ENCODE results near the gene RPP40.

Gene RPP40

DNA sequence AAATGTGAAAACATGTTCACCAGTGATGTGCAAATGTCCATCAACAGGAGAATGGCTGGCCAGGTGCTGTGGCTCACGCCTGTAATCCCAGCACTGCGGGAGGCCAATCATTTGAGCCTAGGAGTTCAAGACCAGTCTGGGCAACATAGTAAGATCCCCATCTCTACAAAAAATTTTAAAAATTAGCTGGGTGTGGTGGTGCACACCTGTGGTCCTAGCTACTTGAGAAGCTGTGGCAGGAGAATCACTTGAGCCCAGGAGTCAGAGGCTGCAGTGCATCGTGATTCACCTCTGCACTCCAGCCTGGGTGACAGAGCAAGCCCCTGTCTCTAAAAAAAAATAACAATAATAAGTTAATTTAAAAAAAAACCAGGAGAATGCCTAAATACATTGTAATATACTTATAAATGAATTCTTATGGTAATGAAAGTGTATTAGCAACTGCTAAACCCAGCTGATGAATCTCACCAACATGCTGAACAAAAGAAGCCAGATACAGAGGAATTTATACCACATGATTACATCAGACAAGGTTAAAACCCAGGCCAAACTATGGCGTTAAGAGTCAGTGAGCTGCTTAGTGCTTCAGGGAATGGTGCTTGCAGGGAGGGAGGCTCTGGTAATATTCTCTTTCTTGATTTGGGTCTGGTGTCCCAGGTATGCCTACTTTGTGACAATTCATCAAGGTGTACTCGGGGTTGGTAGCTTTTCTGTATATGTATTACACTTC lies 36.4 kb downstream of the RPP40 start:
- DNase-seq (ENCODE audit: low read depth): no peak
- no peak overlapping the region for H3K4me3 ChIP-seq (ENCODE audit: control insufficient read depth, low read depth, low read length)
- TF ChIP-seq, protein P1, sequence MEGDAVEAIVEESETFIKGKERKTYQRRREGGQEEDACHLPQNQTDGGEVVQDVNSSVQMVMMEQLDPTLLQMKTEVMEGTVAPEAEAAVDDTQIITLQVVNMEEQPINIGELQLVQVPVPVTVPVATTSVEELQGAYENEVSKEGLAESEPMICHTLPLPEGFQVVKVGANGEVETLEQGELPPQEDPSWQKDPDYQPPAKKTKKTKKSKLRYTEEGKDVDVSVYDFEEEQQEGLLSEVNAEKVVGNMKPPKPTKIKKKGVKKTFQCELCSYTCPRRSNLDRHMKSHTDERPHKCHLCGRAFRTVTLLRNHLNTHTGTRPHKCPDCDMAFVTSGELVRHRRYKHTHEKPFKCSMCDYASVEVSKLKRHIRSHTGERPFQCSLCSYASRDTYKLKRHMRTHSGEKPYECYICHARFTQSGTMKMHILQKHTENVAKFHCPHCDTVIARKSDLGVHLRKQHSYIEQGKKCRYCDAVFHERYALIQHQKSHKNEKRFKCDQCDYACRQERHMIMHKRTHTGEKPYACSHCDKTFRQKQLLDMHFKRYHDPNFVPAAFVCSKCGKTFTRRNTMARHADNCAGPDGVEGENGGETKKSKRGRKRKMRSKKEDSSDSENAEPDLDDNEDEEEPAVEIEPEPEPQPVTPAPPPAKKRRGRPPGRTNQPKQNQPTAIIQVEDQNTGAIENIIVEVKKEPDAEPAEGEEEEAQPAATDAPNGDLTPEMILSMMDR (IDR thresholded peaks at IDR 0.05; ENCODE audit: control insufficient read depth, insufficient read depth, low read depth, low read length, missing control alignments): no peak

DNA sequence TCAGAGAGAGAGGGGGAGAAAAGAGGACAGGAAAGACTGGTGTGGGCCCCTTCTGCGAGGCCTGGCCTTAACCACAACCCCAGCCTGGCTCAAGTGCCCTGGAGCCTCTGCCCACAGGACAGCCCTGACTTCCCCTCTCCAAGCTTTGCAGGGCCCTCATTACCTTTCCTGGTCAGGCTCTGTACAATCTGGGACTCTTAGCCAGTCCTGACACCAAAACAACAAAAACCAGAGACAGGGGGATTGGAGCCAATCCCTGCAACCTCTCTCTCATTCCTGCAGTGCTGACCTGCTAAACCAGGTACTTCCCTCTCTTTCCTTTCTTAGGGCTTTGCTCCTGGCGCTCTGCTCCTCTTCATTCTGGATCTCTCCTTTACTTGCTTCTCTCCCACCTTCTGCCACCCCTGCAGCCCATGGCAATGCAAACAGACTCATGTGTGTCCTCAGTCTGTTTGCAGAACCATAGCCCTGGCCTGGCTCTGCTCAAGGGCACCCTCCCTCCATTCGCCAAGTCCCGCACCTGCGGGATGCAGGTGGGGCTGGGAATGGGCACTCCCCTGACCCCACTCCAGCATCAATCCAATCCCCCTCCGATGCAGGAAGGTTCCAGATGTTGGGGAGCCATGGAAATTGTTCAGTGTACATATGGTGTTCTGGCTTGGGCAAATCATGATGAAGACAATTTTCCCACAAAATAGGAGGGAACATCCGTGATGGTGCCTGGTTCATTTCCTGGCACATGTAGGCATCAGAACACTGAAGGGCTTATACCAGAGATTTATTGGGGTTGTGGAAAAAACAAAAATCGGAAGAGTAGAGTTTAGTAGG lies 38.1 kb downstream of the RPP40 start:
- H3K4me3 ChIP-seq (ENCODE audit: control insufficient read depth, low read depth, low read length): no peak overlapping the region
- TF ChIP-seq, protein P1 (IDR thresholded peaks at IDR 0.05; ENCODE audit: control insufficient read depth, insufficient read depth, low read depth, low read length, missing control alignments): no peak
- DNase-seq (ENCODE audit: low read depth): no peak

DNA sequence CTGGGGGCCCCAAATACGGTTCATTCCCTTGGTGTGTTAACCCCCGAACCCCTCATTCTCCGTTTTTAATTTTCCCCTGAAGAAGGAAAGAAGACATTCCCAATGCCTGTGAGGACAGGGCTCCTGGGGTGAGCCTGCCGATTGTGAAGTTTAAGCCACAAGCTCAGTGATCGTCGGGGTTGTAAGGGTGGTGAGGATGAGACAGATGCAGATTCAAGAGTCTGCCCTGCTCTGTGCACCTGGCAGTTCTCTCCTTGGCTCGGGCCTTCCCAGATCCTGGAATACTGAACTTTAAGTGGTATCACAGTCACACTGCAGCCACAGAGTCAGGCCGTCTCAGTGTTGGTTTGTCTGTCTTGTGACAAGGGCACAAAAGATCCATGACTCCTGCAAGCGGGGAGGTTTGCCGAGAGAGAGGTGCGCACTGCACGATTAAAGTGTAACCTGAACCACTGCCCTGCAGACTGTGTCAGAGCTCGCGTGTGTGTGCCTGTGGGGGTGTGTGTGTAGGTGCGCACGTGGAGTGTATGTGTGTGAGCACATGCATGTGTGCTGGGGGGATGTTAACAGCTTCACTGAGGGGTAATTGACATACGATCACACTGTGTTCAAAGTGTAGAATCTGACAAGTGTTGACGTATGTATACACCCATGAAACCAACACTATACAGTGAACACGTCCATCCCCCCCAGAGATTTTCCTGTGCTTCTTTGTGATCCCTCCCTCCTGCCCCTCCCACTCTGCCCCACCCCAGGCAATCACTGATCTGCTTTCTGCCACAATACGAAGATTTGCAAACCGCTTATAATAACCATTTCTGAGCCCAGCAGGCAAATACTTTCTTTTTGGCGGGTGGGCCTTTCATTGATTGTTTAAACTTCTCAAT lies 38.9 kb downstream of the RPP40 start:
- no peak for DNase-seq (ENCODE audit: low read depth)
- H3K4me3 ChIP-seq (ENCODE audit: control insufficient read depth, low read depth, low read length): no peak overlapping the region
- TF ChIP-seq, protein P1 (IDR thresholded peaks at IDR 0.05; ENCODE audit: control insufficient read depth, insufficient read depth, low read depth, low read length, missing control alignments): no peak

DNA sequence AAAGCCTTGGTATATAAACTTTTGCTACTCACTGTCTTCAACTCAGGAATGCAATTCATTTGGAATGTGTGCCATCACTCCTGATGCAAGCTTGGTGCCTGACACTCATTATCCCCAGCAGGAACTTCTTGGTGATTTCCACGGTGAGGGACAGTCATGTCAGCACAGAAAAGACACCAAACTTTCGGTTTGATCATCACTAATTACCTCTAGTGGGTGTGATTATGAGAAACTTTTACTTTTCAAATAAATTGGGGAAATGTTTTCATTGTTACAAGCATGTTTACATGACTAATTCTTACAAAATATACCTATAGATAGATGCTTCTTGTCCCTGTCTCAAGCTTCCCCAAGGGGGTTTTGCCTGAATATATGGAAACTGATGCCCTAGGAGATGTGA lies 40.9 kb downstream of the RPP40 start:
- TF ChIP-seq, protein P1 (IDR thresholded peaks at IDR 0.05; ENCODE audit: control insufficient read depth, insufficient read depth, low read depth, low read length, missing control alignments): no peak
- DNase-seq (ENCODE audit: low read depth): no peak

DNA sequence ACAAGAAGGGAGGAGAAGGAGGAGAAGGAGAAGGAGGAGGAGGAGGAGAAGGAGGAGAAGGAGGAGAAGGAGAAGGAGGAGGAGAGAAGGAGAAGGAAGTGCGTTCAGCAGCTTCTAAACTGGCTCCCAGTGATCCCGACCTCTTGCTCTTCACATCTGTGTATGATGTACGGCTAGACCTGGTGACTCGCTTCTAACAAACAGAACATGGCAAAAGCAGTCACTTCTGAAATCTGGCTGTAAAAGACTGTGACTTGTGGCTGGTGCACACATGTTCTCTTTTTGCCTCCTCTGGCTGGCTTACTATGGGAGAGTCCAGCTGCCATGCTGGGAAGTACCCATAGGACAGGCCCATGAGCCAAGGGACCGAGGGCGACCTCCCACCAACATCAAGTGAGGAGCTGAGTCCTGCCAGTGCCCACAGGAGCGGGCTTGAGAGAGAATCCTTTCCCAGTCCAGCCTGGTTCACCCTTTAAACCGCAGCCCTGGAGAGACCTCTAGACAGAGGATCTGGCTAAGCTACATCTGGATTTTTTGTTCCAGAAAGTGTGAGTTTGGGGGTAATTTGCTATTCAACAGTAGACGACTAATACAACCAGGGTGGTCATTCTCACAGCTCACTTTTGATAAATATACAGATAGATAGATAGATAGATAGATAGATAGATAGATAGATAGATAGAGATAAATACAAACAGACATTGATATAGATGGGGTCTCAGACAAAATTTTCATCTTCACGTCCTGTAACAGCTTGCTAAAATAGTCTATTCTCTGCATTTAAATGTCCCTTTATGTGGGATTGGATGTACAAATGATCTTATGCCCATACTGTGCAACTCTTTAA lies 42.3 kb downstream of the RPP40 start:
- TF ChIP-seq, protein P1 (IDR thresholded peaks at IDR 0.05; ENCODE audit: control insufficient read depth, insufficient read depth, low read depth, low read length, missing control alignments): no peak
- DNase-seq (ENCODE audit: low read depth): no peak
- H3K4me3 ChIP-seq (ENCODE audit: control insufficient read depth, low read depth, low read length): no peak overlapping the region

More for the DNA sequence above, 40.9 kb downstream of the RPP40 start:
- H3K4me3 ChIP-seq (ENCODE audit: control insufficient read depth, low read depth, low read length): no peak overlapping the region

Data from AG09309 (cell line).